ENCODE results near the gene WDR46. TPM values are rescaled to one million over a fixed set of nuclear protein-coding genes. Genes with fewer than 3 reads are reported as not detected.
A peak's percentile ranks its signal among the peaks of the same experiment; 100 is the strongest.

Gene WDR46
- total and polyA plus RNA-seq, 10 of the 15 experiments (the other 5 are each of a cell fraction or from before 2014, with no cell fraction given), result 10.1 to 147 (median 86.0) TPM

GRCh38 chr6:33313709-33314514 is 24.9 kb upstream of the WDR46 start, which contains the start of gene TAPBP (continued):
- TF ChIP-seq E2F8 (IDR thresholded peaks at IDR 0.05; ENCODE audit: low read depth, partially characterized antibody) (peak; percentile 35), LARP7 (IDR thresholded peaks at IDR 0.05) (peak; percentile 91), IKZF1 (conservative IDR thresholded peaks at IDR 0.05) (peak; percentile 54), HDGF (IDR thresholded peaks at IDR 0.05) (peak; percentile 85), SMARCA5 (IDR thresholded peaks at IDR 0.05) (peak; percentile 60; the same call in 1 of the 2 replicates), MTA3 (IDR thresholded peaks at IDR 0.05; ENCODE audit: borderline replicate concordance, low read length) (peak; percentile 35; the same call in 1 of the 2 replicates), TCF7 (IDR thresholded peaks at IDR 0.05; ENCODE audit: borderline replicate concordance) (no peak), TAF1 (IDR thresholded peaks at IDR 0.05; ENCODE audit: borderline replicate concordance, low read depth, low read length) (peak; percentile 84), SPI1 (IDR thresholded peaks at IDR 0.05; ENCODE audit: borderline replicate concordance, insufficient read depth, low read depth, low read length) (peak; percentile 62; the same call in 1 of the 2 replicates), NRF1 (conservative IDR thresholded peaks at IDR 0.05; ENCODE audit: low read depth, low read length) (no peak), SMAD5 (IDR thresholded peaks at IDR 0.05; ENCODE audit: low read depth) (peak; percentile 70; the same call in 1 of the 2 replicates), RB1 (IDR thresholded peaks at IDR 0.05; ENCODE audit: borderline replicate concordance) (peak; percentile 53; the same call in 1 of the 2 replicates), EGR1 (IDR thresholded peaks at IDR 0.05; ENCODE audit: borderline replicate concordance in 1 of 2, low read depth in 2 of 2, low read length in 2 of 2) (0 out of 3 replicates have a peak, but pooled peaks of 1 of the 2 experiments have one; percentile 15), STAT1 (conservative IDR thresholded peaks at IDR 0.05) (no peak), FOXM1 (IDR thresholded peaks at IDR 0.05; ENCODE audit: low read depth, low read length) (peak; percentile 37; the same call in 1 of the 2 replicates), TCF12 (IDR thresholded peaks at IDR 0.05; ENCODE audit: low read depth, low read length) (peak; percentile 11; the same call in 1 of the 2 replicates), TBL1XR1 (IDR thresholded peaks at IDR 0.05; ENCODE audit: low read depth, low read length) (no peak), ZNF592 (IDR thresholded peaks at IDR 0.05) (no peak), MYB (IDR thresholded peaks at IDR 0.05; ENCODE audit: borderline replicate concordance, low read depth, low read length) (no peak), CREB1 (IDR thresholded peaks at IDR 0.05; ENCODE audit: low read depth) (0 out of 2 replicates have a peak, but pooled peaks have one; percentile 17), BMI1 (IDR thresholded peaks at IDR 0.05; ENCODE audit: borderline replicate concordance) (no peak), KLF5 (IDR thresholded peaks at IDR 0.05; ENCODE audit: partially characterized antibody) (peak; percentile 40), MTA2 (IDR thresholded peaks at IDR 0.05; ENCODE audit: low read depth) (no peak; the same call in 1 of the 2 replicates)

Data from GM12878 (cell line).